NB4 (cell line): ENCODE data around the gene BTBD8.

ENCODE experiments used
- CTCF ChIP-seq: IDR thresholded peaks from one replicate; pipeline ENCODE4 v1.5.1; 2012; ENCODE audit warnings: low read depth, low read length
- MAX ChIP-seq: IDR thresholded peaks from 2 replicates; pipeline ENCODE4 v1.6.1; 2011; ENCODE audit warnings: low read depth, low read length
- POLR2A ChIP-seq: IDR thresholded peaks from 2 replicates; pipeline ENCODE4 v1.6.1; 2011; ENCODE audit warnings: mild to moderate bottlenecking; ENCODE audit not compliant: insufficient read length; ENCODE audit errors: extremely low read depth

GRCh38 chr1:92184632-92185031, 104.5 kb downstream of the BTBD8 start:
- TF ChIP-seq POLR2A (no peak), CTCF (no peak), MAX (no peak)
